ENCODE data around the gene LRRC8E.
"Not testable (repeated sequence)": the region's sequence is repeated elsewhere in the genome, so short reads cannot be mapped to it uniquely, and the experiment has no call there.

Gene LRRC8E

DNA sequence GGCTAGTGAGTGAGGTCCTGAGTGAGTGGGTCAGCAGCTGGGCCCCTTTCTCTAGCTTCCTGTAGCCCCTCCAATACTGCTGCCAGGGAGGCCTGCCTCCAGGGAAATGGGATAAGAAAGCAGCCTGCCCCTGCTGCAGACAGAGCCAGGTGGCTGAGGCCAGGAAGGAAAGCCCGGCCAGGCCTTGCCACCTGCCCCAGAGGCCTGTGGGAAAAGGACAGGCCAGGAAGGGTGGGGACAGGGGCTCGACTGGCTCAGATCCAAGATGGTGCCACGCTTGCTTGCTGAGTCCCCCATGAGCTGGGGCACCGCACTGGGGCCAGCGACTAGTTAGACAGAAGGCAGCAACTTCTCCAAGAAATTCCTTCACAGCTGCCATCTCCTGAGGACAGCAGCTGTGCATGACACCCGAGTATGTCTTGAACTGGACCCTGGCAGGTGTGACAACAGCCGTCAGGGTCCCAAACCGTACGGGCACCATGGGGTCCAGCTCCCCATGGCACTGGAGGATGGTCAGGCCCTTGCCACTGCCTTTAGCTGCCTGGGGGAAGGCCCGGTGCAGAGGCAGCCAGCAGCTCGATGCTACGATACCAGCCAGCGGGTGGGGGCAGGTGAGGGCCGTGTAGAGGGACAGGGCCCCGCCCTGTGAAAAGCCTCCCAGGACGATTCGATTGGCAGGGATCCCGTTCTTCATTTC lies 9.1 kb upstream of the LRRC8E start:
- Histone ChIP-seq H3K36me3 (ENCODE audit: insufficient read depth, low read length) (no peaks in the 10 kb centered on the region), H3K9me3 (ENCODE audit: control insufficient read depth, insufficient read depth, low read length) (no peaks in the 10 kb centered on the region), H3K9ac (ENCODE audit: low read depth, low read length) (no peak overlapping the region), H3K4me1 (ENCODE audit: insufficient read depth, low read length) (no peaks in the 10 kb centered on the region)

DNA sequence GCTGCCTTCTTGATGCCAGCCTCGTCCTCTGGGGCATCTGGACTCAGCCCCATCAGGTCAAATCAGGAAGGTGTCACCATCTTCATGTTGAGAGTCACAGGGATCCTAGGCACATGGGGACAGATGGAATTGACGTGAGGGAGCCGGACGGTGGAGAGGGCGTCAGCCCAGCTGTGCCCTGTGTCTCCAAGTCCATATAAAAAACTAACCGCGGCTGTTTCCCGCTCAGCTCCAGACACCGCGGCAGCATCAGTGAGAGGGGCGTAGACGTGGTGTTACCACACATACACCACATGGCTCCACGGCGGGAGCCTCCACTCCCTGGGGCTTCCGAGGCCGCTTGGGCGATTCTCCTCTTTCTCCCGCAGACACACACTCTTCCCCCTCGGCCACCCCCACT lies 8.5 kb upstream of the LRRC8E start:
- H3K9me3 ChIP-seq (ENCODE audit: control insufficient read depth, insufficient read depth, low read length): no peaks in the 10 kb centered on the region
- H3K36me3 ChIP-seq (ENCODE audit: insufficient read depth, low read length): no peaks in the 10 kb centered on the region
- H3K9ac ChIP-seq (ENCODE audit: low read depth, low read length): no peak overlapping the region
- H3K4me1 ChIP-seq (ENCODE audit: insufficient read depth, low read length): no peaks in the 10 kb centered on the region

DNA sequence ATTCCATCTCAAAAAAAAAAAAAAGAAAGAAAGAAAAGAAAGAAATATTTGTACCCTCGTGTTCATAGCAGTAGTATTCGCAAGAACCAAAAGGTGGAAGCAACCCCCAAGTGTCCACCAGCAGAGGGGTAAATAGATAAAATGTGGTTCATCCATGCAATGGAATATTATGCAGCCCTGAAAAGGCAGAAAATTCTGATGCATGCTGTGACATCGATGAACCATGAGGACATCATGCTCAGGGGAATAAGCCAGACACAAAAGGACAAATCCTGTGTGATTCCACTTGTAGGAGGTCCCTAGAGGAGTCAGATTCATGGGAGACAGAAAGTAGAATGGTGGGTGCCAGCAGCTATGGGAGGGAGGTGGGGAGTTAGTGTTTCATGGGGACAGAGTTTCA lies 6.4 kb upstream of the LRRC8E start:
- H3K4me1 ChIP-seq (ENCODE audit: insufficient read depth, low read length): no peaks in the 10 kb centered on the region
- H3K9ac ChIP-seq (ENCODE audit: low read depth, low read length): no peak overlapping the region
- no peaks in the 10 kb centered on the region for H3K9me3 ChIP-seq (ENCODE audit: control insufficient read depth, insufficient read depth, low read length)
- no peaks in the 10 kb centered on the region for H3K36me3 ChIP-seq (ENCODE audit: insufficient read depth, low read length)

DNA sequence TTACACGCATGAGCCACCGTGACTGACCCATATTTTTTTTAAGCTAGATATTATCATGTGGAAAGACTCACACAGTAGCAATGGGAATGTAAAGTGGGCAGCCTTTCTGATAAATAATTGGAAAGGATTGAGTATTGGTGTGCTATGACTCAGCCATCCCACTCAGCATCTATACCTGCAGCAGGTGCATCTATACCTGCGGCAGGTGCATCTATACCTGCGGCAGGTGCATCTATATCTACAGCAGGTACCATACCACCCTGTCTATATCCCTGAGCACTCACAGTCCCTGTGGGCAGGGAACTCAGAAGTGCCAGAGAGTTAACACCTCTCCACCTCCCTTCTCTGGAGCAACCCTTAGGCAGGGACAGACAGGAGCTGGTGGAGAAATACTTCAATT lies 5.2 kb upstream of the LRRC8E start:
- H3K9me3 ChIP-seq (ENCODE audit: control insufficient read depth, insufficient read depth, low read length): no peaks in the 10 kb centered on the region
- no peak overlapping the region for H3K9ac ChIP-seq (ENCODE audit: low read depth, low read length)
- peaks cover 3% of the 10 kb centered on the region; the same call in 1 of the 2 replicates for H3K4me1 ChIP-seq (ENCODE audit: insufficient read depth, low read length)
- H3K36me3 ChIP-seq (ENCODE audit: insufficient read depth, low read length): no peaks in the 10 kb centered on the region

DNA sequence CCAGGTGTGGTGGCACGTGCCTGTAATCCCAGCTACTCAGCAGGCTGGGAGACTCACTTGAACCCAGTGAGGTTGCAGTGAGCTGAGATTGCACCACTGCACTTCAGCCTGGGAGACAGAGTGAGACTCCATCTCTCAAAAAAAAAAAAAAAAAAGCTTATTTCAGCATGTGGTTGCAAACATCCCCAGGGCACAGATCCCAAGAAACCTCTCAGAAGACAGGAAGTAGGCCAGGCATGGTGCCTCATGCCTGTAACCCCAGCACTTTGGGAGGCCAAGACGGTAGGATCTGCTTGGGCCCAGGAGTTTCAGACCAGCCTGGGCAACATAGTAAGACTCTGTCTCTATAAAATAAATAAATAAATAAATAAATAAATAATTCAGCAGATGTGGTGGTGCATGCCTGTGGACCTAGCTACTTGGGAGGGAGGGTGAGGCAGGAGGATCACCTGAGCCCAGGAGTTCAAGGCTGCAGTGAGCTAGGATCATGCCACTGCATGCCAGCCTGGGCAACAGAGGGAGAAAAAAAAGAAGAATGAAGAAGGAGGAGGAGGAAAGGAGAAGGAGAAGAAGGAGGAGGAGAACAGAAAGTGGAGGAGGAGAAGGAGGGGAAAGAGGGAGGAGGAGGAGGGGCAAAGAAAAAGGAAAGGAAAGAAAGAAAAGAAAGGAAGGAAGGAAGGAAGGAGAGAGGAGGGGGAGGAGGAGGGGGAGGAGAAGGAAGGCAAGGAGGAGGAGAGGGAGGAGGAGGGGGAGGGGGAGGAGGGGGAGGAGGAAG lies 4.3 kb upstream of the LRRC8E start:
- no peaks in the 10 kb centered on the region for H3K36me3 ChIP-seq (ENCODE audit: insufficient read depth, low read length)
- H3K9ac ChIP-seq (ENCODE audit: low read depth, low read length): no peak overlapping the region
- no peaks in the 10 kb centered on the region for H3K9me3 ChIP-seq (ENCODE audit: control insufficient read depth, insufficient read depth, low read length)
- H3K4me1 ChIP-seq (ENCODE audit: insufficient read depth, low read length): peaks cover 3% of the 10 kb centered on the region; the same call in 1 of the 2 replicates

DNA sequence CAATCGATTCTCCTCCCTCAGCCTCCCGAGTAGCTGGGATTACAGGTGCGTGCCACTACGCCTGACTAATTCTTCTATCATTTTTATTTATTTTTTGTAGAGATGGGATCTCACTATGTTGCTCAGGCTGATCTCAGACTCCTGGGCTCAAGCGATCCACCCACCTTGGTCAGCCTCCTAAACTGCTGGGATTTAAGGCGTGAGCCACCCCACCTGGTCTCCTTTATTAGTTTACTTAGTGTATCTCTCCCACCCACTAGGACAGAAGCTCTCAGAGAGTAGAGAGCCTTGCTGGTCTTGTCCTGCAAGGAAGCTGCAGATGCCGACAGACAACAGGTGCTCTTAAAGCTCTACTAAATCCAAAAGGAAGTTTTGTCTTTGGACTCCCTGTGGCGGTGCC lies 2.5 kb upstream of the LRRC8E start:
- H3K4me1 ChIP-seq (ENCODE audit: insufficient read depth, low read length): peaks cover 3% of the 10 kb centered on the region; the same call in 1 of the 2 replicates
- H3K9me3 ChIP-seq (ENCODE audit: control insufficient read depth, insufficient read depth, low read length): no peaks in the 10 kb centered on the region
- H3K9ac ChIP-seq (ENCODE audit: low read depth, low read length): no peak overlapping the region
- H3K36me3 ChIP-seq (ENCODE audit: insufficient read depth, low read length): no peaks in the 10 kb centered on the region

DNA sequence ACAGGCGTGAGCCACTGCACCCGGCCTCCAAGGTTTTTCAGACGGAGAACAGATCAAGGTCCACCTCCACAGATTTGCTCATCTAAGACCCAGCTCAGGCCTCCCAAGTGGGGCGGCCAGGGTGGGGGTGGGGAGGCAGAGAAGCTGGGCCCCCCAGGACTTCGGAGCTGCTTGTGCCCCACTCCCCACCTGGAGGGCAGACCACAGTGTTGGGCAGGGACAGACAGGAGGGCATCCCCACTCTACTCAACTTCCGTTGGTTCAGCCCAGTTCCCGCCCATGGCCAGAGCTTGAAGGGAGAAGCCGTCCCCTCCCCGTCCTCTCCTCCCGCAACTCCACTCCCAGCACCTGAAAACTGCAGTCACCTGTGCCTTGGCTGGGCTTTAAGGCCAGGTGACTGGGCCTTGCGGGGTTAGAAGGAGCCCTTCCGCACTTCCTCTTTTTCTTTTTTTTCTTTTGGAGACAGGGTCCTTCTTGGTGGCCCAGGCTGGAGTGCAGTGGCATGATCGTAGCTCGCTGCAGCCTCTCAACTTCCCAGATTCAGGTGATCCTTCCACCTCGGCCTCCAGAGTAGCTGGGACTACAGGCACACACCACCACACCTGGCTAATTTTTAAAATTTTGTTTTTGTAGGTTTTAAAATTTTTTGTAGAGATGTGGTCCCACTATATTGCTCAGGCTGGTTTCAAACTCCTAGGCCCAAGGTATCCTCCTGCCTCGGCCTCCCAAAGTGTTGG lies 734 bp upstream of the LRRC8E start:
- Histone ChIP-seq H3K9me3 (ENCODE audit: control insufficient read depth, insufficient read depth, low read length) (no peaks in the 10 kb centered on the region), H3K9ac (ENCODE audit: low read depth, low read length) (peak overlapping the region; percentile 61; the same call in 1 of the 2 replicates), H3K36me3 (ENCODE audit: insufficient read depth, low read length) (no peaks in the 10 kb centered on the region), H3K4me1 (ENCODE audit: insufficient read depth, low read length) (peaks cover 3% of the 10 kb centered on the region; the same call in 1 of the 2 replicates)

DNA sequence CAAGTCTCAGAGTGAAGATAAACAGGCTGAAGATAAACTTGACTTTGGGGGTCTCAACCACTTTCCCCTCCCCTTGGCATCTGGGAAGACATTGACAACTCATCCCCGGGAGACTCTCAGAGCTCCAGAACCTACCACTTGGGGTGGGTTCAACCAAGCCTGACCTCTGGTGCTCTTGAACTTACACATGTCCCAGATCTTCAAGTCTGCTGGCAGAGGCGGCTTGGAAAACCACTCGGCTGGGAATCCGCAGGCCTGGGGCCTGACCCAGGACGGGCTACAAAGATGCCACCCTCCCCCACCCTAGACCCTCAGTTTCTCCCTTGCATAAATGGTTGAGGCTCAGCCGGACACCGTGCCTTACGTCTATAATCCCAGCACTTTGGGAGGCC lies 512 bp downstream of the LRRC8E start:
- peaks cover 3% of the 10 kb centered on the region; the same call in 1 of the 2 replicates for H3K4me1 ChIP-seq (ENCODE audit: insufficient read depth, low read length)
- H3K9ac ChIP-seq (ENCODE audit: low read depth, low read length): peak overlapping the region; percentile 61; the same call in 1 of the 2 replicates
- no peaks in the 10 kb centered on the region for H3K36me3 ChIP-seq (ENCODE audit: insufficient read depth, low read length)
- no peaks in the 10 kb centered on the region for H3K9me3 ChIP-seq (ENCODE audit: control insufficient read depth, insufficient read depth, low read length)

DNA sequence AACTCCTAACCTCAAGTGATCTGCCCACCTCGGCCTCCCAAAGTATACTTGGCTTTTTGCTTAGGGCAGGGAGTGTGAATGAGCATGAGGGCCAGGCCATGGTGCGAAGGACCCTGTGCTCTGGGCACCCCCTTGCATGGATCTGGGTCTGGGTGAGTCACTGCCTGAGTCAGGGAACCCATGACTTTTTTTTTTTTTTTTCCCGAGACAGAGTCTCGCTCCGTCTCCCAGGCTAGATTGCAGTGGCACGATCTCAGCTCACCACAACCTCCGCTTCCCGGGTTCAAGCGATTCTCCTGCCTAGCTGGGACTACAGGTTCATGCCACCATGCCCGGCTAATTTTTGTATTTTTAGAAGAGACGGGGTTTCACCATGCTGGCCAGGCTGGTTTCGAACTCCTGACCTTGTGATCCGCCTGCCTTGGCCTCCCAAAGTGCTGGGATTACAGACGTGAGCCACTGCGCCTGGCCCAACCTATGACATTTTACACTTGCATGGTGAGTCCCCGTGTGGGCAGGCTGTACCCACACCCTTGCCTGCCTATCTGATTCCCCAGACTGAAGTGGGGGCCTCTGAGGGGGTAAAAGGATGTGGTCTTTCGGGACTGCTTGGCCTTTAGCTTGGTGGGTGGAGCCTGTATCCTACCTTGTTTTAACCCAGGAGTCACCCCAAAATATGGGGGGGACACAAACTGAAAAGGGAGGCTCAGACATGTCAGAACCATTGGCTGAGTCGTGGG lies 5.2 kb downstream of the LRRC8E start:
- H3K9ac ChIP-seq (ENCODE audit: low read depth, low read length); H3K36me3 ChIP-seq (ENCODE audit: insufficient read depth, low read length); H3K4me1 ChIP-seq (ENCODE audit: insufficient read depth, low read length); H3K9me3 ChIP-seq (ENCODE audit: control insufficient read depth, insufficient read depth, low read length): not testable (repeated sequence)

DNA sequence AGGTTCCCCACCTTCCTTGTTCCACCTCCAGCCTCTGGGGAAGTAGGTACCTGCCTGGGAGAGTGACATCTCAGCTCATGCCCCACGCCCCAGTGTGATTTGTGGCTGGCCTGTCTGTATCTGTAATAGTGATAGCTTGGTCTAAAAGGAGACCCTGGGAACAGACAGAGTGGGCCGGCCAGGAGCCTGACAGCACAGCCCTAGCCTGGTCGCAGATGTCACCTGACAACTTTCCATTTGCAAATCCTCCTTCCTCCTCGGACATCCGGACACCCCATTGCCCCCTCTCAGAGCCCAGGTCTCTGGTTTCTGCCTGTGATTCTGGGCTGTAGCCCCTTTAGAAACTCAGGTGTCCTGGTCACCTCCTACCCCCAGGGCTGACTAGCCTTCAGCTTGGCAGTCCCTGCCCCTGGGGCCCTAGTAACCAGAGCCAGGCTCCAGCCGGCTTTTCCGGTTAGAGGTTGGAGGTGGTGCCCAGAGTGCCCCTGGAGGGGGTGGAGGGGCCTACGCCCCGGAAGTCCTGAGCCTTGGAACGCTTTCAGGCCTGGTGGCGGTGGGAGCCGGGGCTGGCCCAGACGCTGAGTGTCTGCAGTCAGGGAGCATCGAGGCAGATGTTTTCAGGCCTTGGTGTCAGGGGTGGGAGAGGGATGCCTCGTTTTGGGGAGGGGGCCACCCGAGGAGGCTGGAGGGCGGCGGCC lies 6.5 kb downstream of the LRRC8E start:
- Histone ChIP-seq H3K9ac (ENCODE audit: low read depth, low read length) (no peak overlapping the region), H3K9me3 (ENCODE audit: control insufficient read depth, insufficient read depth, low read length) (no peaks in the 10 kb centered on the region), H3K4me1 (ENCODE audit: insufficient read depth, low read length) (peaks cover 3% of the 10 kb centered on the region; the same call in 1 of the 2 replicates), H3K36me3 (ENCODE audit: insufficient read depth, low read length) (no peaks in the 10 kb centered on the region)

DNA sequence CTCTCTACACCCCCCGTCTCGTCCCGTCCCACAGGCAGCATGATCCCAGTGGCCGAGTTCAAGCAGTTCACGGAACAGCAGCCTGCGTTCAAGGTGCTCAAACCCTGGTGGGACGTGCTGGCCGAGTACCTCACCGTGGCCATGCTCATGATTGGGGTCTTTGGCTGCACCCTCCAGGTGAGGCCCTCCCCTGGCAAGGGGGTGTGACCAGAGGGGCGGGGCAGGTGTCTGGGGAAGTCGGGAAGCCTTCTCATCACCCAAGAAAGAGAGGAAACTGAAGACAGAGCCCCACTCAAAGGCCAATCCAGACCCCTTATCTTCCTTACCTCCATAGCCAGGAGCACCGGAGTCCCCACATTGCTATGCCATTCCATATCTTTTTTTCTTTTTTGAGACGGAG lies 7.3 kb downstream of the LRRC8E start:
- Histone ChIP-seq H3K9me3 (ENCODE audit: control insufficient read depth, insufficient read depth, low read length) (no peaks in the 10 kb centered on the region), H3K36me3 (ENCODE audit: insufficient read depth, low read length) (no peaks in the 10 kb centered on the region), H3K4me1 (ENCODE audit: insufficient read depth, low read length) (peaks cover 3% of the 10 kb centered on the region; the same call in 1 of the 2 replicates), H3K9ac (ENCODE audit: low read depth, low read length) (no peak overlapping the region)

DNA sequence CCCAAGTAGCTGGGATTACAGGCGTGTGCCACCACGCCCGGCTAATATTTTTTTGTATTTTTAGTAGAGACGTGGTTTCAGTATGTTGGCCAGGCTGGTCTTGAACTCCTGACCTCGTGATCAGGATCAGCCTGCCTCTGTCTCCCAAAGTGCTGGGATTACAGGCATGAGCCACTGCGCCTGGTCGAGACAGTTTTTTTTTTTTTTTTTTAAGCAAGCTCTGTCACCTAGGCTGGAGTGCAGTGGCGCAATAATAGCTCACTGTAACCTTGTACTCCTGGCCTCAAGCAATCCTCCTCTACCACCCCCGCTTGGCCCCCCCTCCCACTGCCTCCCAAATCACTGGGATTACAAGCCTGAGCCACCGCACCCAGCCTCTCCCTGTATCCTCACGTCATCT lies 9.0 kb downstream of the LRRC8E start:
- no peaks in the 10 kb centered on the region for H3K36me3 ChIP-seq (ENCODE audit: insufficient read depth, low read length)
- H3K4me1 ChIP-seq (ENCODE audit: insufficient read depth, low read length): peaks cover 3% of the 10 kb centered on the region; the same call in 1 of the 2 replicates
- no peak overlapping the region for H3K9ac ChIP-seq (ENCODE audit: low read depth, low read length)
- no peaks in the 10 kb centered on the region for H3K9me3 ChIP-seq (ENCODE audit: control insufficient read depth, insufficient read depth, low read length)

DNA sequence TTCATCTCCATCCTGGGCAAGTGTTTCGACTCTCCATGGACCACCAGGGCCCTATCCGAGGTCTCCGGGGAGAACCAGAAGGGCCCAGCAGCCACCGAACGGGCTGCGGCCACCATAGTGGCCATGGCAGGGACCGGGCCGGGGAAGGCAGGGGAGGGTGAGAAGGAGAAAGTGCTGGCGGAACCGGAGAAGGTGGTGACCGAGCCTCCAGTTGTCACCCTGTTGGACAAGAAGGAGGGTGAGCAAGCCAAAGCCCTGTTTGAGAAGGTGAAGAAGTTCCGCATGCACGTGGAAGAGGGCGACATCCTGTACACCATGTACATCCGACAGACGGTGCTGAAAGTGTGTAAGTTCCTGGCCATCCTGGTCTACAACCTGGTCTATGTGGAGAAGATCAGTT lies 10.7 kb downstream of the LRRC8E start:
- H3K36me3 ChIP-seq (ENCODE audit: insufficient read depth, low read length): no peaks in the 10 kb centered on the region
- H3K9ac ChIP-seq (ENCODE audit: low read depth, low read length): no peak overlapping the region
- peaks cover 3% of the 10 kb centered on the region; the same call in 1 of the 2 replicates for H3K4me1 ChIP-seq (ENCODE audit: insufficient read depth, low read length)
- no peaks in the 10 kb centered on the region for H3K9me3 ChIP-seq (ENCODE audit: control insufficient read depth, insufficient read depth, low read length)
